Measurements from ENCODE around the gene ABHD16A. TPM values are rescaled to one million over a fixed set of nuclear protein-coding genes. Genes with fewer than 3 reads are reported as not detected.
A peak's percentile ranks its signal among the peaks of the same experiment; 100 is the strongest.

The ABHD16A gene
- total RNA-seq (2014; rRNA removed; shearing (Covaris generic)) = 32.5 and 37.9 TPM in 2 replicates

DNA sequence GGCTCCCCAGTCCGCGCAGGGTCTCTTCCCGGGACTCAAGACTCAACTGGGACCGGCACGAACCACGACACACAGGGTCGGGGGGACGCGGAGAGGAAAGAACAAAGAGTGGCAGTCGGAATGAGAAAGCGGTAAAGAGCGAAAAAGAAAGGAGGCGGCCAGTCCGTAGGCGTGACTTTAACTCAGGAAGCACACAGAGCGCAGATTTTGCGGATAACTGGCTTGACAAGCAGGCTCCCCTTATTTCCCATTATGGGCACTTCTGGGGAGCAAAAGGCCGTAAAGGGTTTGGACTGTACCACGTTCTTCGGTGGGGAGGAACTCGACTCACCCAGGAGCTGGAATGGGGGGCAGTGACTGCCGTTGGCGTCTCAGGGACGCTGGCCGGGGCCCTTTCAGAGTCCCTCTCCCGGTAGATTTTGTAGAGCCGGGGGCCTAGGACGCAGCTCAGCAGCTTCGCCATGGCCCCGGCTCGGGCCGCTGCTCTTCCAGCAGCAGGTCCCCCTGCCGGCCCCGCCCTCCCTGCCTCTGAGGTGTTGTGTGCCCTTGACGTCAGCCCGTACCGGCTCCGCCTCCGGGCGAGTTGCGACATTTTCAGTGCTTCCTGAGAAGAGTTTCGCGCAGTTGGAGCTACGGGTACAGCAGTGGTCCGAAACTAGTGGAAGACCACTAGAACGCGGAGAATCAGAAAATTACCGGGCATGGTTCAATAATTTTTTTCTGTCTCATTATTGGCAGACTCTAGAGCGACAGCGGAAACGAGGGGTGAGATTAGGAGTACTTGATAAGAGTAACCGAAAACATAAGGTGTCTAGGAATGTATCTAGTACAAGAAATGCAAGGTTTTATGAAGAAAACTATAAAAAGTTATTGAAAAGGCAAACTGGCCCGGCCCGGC lies at the start of gene ABHD16A:
TSS of gene ABHD16A (minus strand) at position 506 of the 898 bp plus-strand sequence. CDS start at position 463, 43 bp downstream.
- DNase-seq (ENCODE audit: low spot score) = peak; percentile 98

DNA sequence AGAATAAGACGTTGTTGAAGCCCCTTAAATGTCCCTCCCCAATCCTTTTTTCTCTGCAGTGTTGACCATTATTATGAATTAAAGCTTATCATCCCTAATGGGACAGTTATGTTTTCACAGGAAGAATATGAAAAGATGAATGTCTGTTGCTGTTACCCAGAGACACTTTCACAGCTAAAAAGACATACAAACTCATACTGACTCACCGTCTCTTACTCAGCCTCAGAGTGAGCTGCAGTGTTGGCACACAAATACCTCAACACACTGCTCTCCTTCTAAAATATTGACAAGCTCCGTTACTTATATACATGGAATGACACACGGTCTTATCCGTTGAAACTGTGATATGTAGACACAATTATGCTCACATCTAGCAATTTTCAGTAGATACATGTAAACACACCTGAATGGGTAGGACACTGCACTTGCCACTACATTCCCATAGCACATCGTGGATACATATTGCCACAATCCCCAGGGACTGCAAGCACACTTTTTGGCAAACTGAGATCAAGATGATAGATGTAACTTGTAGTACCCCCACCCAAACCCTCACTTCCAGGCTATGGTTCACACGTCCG lies 49.7 kb upstream of the ABHD16A start:
- DNase-seq (ENCODE audit: low spot score) = no peak

DNA sequence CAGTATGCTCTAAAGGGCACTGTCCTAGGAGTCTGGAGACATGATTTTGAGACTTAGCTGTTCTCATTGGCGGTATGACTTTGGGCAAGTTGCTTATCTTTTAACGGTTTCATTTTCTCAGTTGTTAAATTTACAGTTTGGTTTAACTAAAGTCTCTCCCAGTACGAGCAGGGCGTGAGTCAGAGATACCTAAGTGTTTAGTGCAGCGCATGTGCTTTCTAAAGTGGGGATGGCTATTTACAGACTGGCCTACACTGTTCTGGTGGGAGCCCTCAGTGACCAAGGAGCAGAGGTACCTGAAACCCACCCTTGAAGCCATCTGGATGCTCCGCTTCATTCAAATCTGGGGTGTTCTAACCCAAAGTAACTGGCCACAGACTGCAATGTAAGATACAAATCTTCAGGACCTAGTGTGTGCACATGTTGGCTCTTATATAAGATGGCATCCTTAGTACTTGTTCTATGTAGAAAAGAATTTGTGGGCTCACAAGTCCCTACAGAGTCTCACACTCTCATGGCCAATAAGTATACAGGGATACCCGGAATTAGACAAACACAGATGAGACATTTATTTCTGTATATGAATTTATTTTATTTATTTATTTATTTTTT lies 47.4 kb upstream of the ABHD16A start:
- no peak for DNase-seq (ENCODE audit: low spot score)

DNA sequence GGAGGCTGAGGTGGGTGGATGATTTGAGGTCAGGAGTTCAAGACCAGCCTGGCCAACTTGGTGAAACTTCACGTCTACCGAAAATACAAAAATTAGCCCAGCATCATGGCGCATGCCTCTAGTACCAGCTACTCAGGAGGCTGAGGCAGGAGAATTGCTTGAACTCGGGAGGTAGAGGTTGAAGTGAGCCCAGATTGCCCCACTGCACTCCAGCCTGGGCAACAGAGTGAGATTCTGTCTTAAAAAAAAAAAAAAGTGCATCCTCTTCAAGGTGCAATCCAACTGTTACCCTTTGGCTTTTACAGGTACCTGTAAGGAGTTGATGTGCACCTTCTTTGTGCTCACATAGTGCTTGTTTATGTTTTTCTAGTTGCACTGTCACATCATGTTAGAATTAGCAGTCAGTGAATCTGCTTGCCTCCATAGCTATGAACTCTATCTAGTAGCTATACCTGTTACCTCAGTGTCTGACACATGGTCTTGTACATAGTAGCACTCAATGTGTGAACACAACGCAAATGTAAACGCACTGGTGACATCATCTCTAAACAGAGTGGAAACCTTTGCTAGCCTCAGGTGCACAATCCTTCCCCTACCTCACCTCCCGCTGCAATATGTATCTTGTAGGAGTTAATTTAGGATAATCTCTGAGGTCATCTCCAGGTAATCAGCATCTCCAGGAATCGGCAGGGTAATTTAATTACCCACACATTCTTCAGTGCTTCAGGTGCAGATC lies 46.3 kb upstream of the ABHD16A start:
- no peak for DNase-seq (ENCODE audit: low spot score)

DNA sequence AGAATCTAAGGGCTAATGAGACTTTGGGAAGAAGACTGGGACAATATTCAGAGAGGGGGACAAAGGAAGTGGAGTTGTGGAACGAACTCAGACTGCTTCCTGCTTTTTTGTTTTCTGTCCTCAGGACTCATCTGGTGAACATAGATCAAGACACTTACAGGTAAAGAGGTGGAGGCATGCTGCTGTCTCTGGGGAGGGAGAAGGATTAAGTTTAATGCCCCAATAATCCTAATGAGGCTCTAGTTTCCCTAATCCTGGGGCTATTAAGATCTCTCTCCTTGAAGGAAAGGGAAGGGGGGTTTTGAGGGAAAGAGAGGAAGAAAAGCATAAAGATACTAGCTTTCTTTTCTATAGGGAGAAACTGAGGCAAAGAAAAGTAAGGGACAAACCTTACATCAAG lies 41.3 kb upstream of the ABHD16A start:
- no peak for DNase-seq (ENCODE audit: low spot score)

DNA sequence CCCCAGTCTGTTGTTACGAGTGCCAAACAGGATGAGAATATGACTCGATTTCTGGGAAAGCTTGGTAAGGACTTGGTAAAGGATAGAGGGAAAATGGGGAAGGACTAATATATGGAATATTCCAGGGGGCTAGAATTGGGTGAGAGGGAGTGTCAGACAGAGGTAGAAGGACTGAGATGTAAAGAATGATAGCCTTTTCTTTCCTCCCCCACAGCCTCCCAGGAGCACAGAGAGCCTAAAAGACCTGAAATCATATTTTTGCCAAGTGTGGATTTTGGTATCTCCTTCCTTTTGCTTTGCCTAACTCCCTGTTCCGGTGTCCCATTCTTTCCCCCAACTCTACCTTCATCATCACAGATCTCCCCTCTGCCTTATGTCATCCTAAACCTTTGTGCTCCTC lies 39.8 kb upstream of the ABHD16A start:
- DNase-seq (ENCODE audit: low spot score) = no peak

DNA sequence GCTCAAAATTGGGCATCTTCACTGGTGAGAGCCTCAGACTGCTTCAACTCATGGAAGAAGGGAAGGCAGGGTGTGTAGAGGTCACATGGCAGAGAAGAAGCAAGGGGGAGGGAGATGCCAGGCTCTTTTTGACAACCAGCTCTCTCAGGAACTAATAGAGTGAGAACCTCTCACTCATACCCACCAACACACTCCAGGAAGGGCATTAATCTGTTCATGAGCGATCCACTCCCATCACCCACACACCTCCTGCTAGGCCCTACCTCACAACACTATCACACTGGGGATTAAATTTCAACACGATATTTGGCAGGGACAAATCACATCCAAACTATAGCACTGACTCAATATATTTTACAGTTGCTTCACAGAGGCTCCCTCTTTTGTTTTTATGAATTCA lies 38.7 kb upstream of the ABHD16A start:
- no peak for DNase-seq (ENCODE audit: low spot score)

DNA sequence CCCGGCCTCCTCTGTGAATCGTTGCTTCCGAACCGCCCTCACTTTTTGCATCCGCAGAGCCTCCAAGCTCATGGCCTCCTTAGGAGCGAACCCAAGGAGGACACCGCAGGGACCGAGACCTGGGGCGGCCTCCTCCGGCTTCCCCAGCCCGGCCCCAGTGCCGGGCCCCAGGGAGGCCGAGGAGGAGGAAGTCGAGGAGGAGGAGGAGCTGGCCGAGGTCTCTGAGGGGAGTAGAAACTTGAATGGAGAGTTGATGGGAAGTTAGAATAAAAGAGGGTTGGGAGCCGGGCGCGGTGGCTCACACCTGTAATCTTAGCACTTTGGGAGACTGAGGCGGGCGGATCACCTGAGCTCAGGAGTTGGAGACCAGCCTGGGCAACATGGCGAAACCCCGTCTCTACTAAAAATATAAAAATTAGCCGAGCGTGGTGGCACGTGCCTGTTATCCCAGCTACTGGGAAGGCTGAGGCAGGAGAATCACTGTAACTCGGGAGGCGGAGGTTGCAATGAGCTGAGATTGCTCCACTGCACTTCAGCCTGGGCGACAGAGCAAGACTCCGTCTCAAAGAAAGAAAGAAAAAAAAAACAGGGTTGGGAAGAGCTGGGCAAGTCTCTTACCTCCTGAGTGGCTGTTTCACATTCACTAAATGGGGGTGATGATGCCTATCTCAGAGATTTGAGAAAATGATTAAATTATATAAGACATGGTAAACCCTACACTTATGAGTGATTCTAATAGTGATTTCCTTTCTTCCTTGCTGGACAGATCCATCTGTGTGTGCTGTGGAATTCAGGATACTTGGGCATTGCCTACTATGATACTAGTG lies 37.5 kb upstream of the ABHD16A start:
- DNase-seq (ENCODE audit: low spot score) = peak; percentile 32

DNA sequence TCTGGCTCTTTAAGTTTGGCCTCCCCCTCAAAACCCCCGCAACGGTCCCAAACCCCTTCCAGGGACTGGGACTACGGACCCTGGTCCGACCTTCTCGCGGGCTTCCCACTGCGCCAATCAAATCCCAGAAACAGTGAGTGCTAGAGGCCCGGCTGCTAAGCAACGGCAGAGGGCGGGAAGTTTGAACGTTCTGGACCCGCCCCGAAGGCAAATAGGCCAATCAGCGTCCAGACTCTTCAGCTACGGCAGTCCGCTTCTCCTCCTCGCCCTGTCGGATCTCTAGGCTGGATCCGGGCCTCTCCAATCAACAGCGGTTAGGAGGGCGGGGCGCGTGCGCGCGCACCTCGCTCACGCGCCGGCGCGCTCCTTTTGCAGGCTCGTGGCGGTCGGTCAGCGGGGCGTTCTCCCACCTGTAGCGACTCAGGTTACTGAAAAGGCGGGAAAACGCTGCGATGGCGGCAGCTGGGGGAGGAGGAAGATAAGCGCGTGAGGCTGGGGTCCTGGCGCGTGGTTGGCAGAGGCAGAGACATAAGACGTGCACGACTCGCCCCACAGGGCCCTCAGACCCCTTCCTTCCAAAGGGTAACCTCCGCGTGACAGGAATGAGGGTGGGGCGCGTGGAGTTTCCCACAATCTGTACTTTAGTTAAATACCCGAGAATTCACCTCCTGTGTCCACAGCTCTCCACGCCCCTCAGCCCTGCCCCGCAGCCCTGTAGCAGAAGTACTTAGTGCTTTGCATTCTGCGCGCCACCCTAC lies 36.7 kb upstream of the ABHD16A start, which contains the start of gene MSH5:
TSS of gene MSH5 (plus strand) at position 367 of the 758 bp plus-strand sequence. CDS start 462 bp downstream, outside the sequence.
- peak; percentile 99 for DNase-seq (ENCODE audit: low spot score)

DNA sequence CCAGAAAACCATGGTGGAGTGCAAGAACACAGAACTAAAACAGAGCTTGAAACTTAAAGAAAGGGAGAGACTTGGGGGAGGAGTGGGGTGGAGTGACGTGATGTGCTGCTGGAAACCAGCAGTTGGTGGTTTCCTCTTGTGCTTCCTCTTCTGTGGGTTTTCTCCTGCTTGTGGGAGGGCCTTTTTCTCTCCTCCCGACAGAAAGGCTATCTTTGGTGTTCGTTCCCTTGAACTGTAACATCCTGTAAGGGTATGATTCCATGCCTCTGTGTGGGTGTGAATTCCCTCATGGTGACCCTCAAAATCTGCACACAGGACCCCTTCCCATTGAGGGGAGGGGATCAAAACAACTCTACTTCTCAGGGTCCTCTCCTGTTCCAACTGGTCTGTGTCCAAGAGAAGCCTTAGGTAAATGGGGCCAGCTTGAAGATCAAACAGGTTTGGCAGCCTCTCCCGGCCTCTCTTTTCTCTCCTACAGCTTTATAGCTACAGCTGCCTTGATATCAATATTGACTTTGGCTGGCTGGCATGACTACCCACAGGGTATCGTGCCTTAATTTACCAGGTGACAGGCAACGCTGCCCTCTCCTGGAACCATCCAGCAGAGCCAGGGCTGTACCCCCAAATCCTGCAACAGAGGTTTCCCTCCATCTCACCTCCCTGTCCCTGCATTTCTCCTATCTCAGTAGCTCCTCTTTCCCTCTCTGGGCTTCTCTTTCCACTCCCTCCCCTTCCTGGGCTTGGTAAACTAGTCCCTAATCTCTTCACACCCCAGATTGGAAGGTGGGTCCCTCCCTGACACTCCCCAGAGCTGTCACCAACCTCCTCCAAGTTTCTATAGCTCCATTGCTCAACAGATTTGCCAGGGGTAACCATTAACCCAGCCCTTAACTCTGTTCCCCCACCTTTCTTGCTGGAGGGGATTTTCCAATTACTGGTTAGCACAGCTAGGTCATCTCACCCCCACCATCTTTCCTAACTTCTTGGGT lies 35.2 kb upstream of the ABHD16A start:
- DNase-seq (ENCODE audit: low spot score) = peak; percentile 96

DNA sequence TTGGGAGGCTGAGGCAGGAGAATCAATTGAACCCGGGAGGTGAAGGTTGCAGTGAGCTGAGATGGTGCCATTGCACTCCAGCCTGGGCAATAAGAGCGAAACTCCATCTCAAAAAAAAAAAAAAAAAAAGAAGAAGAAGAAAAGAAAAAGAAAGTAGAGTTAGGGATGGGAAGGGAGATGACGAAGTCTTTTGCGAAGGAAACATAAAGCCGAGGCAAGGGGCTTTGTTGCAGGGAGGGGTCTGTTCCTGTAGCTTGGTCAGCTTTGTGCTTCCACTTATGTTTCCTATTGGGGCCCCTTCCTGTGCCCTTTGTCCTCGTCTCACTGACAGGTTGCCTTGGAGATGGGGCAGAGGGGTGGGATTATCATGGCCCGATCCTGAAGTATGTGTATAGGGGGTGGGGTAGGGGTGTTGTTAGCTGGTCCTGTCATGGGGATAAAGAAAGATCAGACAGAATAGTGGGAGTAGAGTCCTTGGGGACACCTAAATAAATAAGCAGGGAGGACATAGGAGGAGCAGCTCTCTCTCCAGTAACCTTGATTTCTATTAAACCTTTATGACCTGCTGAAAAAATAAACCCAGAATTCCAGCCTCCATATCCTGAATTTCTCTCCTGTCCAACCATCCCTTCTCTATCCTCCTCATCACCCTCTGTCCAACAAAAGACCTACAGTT lies 34.3 kb upstream of the ABHD16A start:
- peak; percentile 82 for DNase-seq (ENCODE audit: low spot score)

DNA sequence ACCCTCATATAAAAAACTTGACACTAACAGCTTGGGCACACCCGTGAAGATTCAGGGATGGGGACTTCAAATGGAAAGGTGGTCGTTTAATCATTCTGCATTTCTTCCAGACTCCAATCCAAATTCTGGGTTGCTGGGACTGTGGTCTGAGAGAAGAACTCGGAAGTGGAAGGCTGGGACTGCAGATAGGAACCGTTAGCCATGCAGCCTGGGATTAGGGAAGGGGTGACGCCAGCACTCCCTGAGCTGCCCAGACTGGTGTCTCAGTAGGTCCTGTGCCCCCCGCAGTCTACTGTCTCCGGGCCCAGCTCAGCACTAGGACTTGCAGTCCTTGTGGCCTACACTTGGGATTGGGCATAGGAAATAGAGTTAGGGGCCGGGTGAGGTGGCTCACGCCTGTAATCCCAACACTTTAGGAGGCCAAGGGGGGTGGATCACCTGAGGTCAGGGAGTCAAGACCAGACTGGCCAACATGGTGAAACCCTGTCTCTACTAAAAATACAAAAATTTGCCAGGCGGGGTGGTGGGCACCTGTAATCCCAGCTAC lies 33.7 kb upstream of the ABHD16A start:
- no peak for DNase-seq (ENCODE audit: low spot score)

DNA sequence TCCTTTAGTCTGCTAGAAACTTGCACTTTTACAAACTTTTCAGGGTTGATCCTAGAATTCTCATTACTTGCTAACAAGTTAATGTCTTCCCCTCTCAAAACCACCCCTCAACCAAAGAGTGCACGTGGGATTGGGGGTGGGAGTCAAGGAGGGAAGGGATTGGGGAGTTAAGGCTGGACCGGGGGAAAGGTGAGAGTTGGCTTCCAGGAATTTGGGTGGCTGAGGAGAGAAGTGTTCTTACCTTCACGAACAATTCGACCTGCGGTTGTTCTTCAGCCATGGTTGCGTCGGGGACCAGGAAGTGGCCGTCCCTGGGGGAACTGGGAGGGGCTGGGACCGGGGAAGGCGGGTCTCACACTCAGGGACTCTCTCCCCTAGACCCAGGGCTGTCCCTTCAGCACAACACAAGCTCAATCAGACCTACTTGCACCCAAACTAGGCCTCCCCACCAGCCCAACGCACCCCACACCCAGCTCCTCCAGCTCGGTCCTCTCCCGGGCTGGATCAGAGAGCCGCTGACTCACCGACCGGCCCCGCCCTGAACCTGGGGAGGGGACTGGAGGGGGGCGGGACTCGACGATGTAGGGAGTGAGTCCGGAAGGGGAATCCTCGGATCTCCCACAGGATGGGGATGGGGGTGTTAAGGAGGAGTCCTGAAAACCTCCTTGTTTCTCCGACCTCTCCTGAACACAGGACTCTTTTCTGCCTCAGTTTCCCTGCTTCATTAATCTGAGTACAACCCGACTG lies 33.1 kb upstream of the ABHD16A start, which contains the start of gene CLIC1:
TSS of gene CLIC1 (minus strand) at position 510 of the 747 bp plus-strand sequence. CDS start at position 280, 230 bp downstream.
- peak; percentile 86 for DNase-seq (ENCODE audit: low spot score)

DNA sequence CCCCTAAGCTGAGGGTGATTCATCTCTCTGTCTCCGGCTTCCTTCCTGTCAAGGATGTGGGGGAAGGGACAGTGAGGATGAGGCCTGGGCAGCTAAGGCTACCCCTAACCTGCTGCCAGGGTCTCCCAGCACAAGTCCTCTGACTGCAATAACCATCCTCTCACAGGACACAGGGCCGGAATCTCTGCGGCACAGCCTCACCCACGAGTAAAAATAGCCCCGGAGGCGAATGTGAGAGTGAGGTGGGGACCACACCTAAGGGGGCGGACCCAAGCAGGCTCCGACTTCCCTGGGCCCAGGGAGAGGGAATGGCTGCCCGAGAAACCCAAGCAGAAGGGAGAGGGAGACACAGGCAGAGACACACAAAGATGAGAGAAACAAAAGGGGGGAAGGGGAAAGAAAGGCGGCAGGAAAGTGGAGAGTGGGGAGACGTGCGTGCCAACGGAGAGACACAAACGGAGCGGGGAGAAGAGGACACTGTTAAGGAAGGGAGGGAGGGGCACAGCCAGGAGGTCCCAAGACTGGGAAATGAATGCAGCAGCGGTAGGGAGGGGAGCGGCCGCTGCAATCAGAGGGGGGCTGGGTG lies 31.8 kb upstream of the ABHD16A start:
- DNase-seq (ENCODE audit: low spot score) = peak; percentile 55

DNA sequence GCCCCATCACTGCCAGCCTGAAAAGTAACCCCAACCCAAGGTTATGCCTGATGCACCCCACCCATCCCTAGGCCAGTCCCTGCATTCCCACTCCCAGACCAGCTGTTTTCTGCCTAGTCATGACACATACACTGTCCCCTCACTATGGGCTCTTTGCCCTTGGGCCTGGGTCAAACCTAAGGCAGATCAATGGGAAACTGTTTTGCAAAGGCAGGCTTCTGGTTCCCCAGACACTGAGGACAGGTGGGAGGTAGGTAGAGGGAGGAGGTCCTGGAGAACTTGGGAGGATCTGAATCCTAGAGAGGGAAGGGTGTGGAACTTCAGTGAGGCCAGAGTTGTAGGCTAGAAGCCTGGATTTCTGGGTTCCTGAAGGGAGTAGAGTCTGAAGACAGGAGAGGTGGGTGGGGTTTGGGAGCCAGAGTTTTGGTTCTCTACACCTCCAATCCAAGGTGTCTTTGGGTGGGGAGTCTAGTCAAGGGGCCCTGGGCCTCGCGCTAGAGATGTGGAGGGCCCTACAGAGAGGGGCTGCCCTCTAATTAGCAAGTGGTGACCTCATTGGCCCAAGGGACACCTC lies 31.2 kb upstream of the ABHD16A start:
- DNase-seq (ENCODE audit: low spot score) = no peak

DNA sequence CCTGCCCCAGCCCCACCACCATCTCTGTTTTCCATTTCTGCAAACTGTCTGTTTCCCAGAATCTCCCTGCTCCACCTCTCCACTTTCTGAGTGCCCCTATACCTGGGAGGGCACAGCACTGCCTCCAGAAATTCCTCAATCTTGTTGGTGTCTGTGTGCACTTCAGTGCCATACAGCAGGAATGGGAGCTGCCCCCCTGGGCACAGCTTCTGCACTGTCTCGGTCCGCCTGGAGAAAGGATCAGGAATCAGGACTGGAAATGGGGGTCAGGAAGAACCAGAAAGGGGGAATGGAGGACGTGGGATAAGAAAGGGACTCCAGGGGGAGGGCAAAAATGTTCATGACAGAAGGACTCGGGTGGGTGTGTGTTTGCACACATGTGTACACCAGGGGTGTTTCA lies 30.6 kb upstream of the ABHD16A start:
- DNase-seq (ENCODE audit: low spot score) = no peak

Data from HT-29 (cell line).